Muscle layer of duodenum (tissue), 2 donors: ENCODE data around the gene ZBTB21.

Source experiments
- H3K27ac ChIP-seq: one replicate; pipeline ENCODE4 v1.7.0; 2013; ENCODE audit warnings: mild to moderate bottlenecking, low read length
- H3K27me3 ChIP-seq: one replicate; pipeline ENCODE4 v1.7.0; 2013; ENCODE audit warnings: low read depth, mild to moderate bottlenecking, control low read depth, low read length
- H3K36me3 ChIP-seq, 2 donors: one replicate each; pipeline ENCODE4 v1.7.0; 2013; ENCODE audit warnings: low read length in 2 of 2, control low read depth in 1 of 2, mild to moderate bottlenecking in 1 of 2; ENCODE audit not compliant: insufficient read depth in 2 of 2, control insufficient read depth in 1 of 2
- H3K4me1 ChIP-seq, 2 donors: one replicate each; pipeline ENCODE4 v1.7.0; 2013; ENCODE audit warnings: low read length in 2 of 2, mild to moderate bottlenecking in 2 of 2, control low read depth in 1 of 2, moderate library complexity in 1 of 2; ENCODE audit not compliant: insufficient read depth in 2 of 2, control insufficient read depth in 1 of 2
- H3K4me3 ChIP-seq, 2 donors: one replicate each; pipeline ENCODE4 v1.7.0; 2013; ENCODE audit warnings: low read length in 2 of 2, low read depth in 1 of 2, mild to moderate bottlenecking in 1 of 2
- H3K9me3 ChIP-seq, 2 donors: one replicate each; pipeline ENCODE4 v1.7.0; 2013; ENCODE audit warnings: low read length in 2 of 2, control low read depth in 1 of 2, mild to moderate bottlenecking in 1 of 2; ENCODE audit not compliant: control insufficient read depth in 1 of 2
- donor health status: healthy.

Gene ZBTB21

GRCh38 chr21:42016364-42016985 is 6.3 kb upstream of the ZBTB21 start:
- Histone ChIP-seq H3K27me3 (no peaks in the 10 kb centered on the region), H3K9me3 (no peaks in the 10 kb centered on the region), H3K36me3 (no peaks in the 10 kb centered on the region), H3K4me1 (no peaks in the 10 kb centered on the region), H3K4me3 (no peak overlapping the region), H3K27ac (no peak overlapping the region)

DNA sequence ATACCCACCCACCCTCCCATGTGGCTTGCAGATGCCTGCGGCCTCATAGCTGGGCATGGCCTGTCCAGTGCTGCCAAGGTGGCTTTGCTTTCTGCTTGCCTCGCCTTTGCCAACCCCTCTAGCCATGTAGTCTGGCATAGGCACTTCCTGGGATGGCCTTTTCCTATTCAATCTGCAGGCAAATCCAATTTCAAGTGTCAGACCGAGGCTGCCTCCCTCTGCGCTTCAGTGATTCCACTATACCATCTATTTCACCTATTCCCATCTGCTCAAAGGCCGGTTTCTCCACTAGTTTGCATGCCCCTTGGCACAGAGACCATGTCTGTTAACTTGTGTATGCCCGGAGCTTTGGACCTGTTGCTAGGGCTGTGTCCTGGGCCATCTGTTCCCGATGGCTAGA is 3.8 kb upstream of the ZBTB21 start:
- Histone ChIP-seq H3K4me3 (no peak overlapping the region), H3K27ac (no peak overlapping the region), H3K9me3 (no peaks in the 10 kb centered on the region), H3K36me3 (peaks cover 0 to 6% of the 10 kb centered on the region in 2 donors), H3K4me1 (no peaks in the 10 kb centered on the region), H3K27me3 (no peaks in the 10 kb centered on the region)

DNA sequence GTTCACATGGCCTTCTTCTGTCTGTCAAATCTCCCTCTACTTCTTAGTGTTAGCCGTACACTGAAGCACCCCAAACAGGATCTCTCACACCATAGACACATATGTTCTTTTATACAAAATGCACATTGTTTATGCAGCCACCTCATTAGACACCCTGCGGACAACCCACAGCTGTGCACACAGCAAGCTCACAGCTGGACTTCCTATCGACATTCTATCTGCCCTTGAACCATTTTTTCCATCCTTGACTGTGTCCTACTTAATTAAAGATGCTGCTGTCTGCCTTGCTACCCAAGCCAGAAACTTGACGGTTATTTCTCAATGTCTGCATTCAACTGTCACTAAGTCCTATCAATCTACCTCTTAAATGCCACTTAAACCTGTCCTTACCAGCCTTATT is 3.2 kb upstream of the ZBTB21 start:
- Histone ChIP-seq H3K27ac (no peak overlapping the region), H3K4me3 (no peak overlapping the region), H3K4me1 (no peaks in the 10 kb centered on the region)

GRCh38 chr21:42012763-42013329 is 2.7 kb upstream of the ZBTB21 start:
- Histone ChIP-seq H3K27me3 (no peaks in the 10 kb centered on the region), H3K27ac (no peak overlapping the region), H3K4me3 (no peak overlapping the region), H3K36me3 (peaks cover 0 to 6% of the 10 kb centered on the region in 2 donors), H3K9me3 (no peaks in the 10 kb centered on the region), H3K4me1 (no peaks in the 10 kb centered on the region)

More for the DNA sequence above, 3.2 kb upstream of the ZBTB21 start:
- Histone ChIP-seq H3K36me3 (peaks cover 0 to 6% of the 10 kb centered on the region in 2 donors), H3K27me3 (no peaks in the 10 kb centered on the region), H3K9me3 (no peaks in the 10 kb centered on the region)

- Histone ChIP-seq H3K27me3 (no peaks in the 10 kb centered on the region), H3K36me3 (peaks cover 0 to 6% of the 10 kb centered on the region in 2 donors), H3K4me1 (no peaks in the 10 kb centered on the region), H3K27ac (no peak overlapping the region), H3K9me3 (no peaks in the 10 kb centered on the region), H3K4me3 (no peak overlapping the region)
These were observed 2.2 kb upstream of the ZBTB21 start for GRCh38 chr21:42012344-42012743.

GRCh38 chr21:42010507-42011495 is 641 bp upstream of the ZBTB21 start:
- H3K4me3 ChIP-seq, result peak overlapping the region; percentile 30 to 75
- H3K27ac ChIP-seq, result peak overlapping the region; percentile 33
- H3K4me1 ChIP-seq, result no peaks in the 10 kb centered on the region
- H3K36me3 ChIP-seq, result peaks cover 0 to 6% of the 10 kb centered on the region in 2 donors
- H3K27me3 ChIP-seq, result no peaks in the 10 kb centered on the region
- no peaks in the 10 kb centered on the region for H3K9me3 ChIP-seq

GRCh38 chr21:42009018-42009830 is 936 bp downstream of the ZBTB21 start:
- Histone ChIP-seq H3K27ac (peak overlapping the region; percentile 88), H3K4me1 (no peaks in the 10 kb centered on the region), H3K4me3 (peak overlapping the region; percentile 62 to 75), H3K36me3 (peaks cover 0 to 6% of the 10 kb centered on the region in 2 donors), H3K27me3 (no peaks in the 10 kb centered on the region), H3K9me3 (no peaks in the 10 kb centered on the region)

- no peak overlapping the region for H3K27ac ChIP-seq
- H3K4me1 ChIP-seq, result no peaks in the 10 kb centered on the region
- no peaks in the 10 kb centered on the region for H3K27me3 ChIP-seq
- H3K4me3 ChIP-seq, result no peak overlapping the region
- H3K36me3 ChIP-seq, result peaks cover 0 to 8% of the 10 kb centered on the region in 2 donors
- no peaks in the 10 kb centered on the region for H3K9me3 ChIP-seq
These were observed 2.7 kb downstream of the ZBTB21 start for GRCh38 chr21:42007356-42007940.

DNA sequence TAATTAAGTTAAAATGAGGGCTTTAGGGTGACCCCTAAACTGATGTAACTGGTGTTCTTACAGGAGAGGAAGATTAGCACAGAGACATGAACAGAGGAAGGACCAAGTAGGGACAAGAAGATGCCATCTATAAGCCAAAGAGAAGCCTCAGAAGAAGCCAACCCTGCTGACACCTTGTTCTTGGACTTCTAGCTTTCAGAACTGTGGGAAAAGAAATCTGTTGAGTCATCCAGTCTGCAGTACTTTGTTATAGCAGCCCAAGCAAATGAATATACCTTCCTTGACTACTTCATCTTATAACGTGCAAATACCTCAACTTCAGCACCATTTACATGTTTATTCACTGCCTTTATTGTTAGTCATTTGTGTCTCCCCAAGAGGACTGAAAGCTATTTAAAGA is 3.4 kb downstream of the ZBTB21 start:
- no peaks in the 10 kb centered on the region for H3K9me3 ChIP-seq
- H3K4me1 ChIP-seq, result no peaks in the 10 kb centered on the region
- H3K27ac ChIP-seq, result no peak overlapping the region
- H3K36me3 ChIP-seq, result peaks cover 4 to 15% of the 10 kb centered on the region in 2 donors
- no peak overlapping the region for H3K4me3 ChIP-seq
- no peaks in the 10 kb centered on the region for H3K27me3 ChIP-seq

DNA sequence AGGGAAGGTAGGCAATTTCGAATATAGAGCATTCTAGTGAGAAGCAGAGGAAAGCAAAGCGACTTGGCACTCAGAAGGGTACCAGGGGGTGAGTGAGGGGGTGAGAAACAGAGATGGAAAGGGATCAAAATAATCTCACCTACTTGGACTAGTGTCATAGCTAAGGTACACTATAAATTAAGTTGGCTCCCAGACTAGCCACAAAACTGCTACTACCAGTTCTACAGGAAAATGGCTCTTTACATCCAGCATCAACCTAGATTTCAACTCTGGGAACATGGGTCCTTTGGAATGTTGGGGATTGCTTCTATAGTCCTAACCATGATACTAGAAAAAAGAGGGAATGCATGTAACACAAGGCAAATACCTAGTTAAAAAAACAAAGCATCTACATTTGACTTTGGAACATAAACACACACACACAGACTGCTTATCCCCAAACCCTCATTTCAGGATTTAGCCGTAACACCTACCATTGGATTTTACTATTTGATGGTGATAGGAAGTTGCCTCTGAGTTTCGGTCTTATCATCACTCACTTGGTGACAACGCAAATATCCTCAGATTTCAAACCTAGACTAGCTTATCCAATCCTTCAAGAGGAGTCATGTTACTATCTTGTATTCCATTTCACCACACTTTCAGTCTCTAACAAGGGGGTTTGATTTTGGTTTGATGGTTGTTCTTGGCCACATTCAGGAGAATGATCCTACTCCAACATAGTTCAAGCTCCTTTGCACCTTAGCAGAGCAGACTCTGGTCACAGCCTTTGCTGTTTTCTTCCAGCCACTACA is 5.6 kb downstream of the ZBTB21 start:
- H3K4me1 ChIP-seq, result no peaks in the 10 kb centered on the region
- H3K36me3 ChIP-seq, result peaks cover 6 to 24% of the 10 kb centered on the region in 2 donors
- no peak overlapping the region for H3K4me3 ChIP-seq
- H3K27ac ChIP-seq, result no peak overlapping the region
- no peaks in the 10 kb centered on the region for H3K27me3 ChIP-seq
- H3K9me3 ChIP-seq, result no peaks in the 10 kb centered on the region
